HFF-Myc (cell line): ENCODE data around the gene KCNJ6.

Source experiments
- DNase-seq: peaks from one replicate; pipeline ENCODE4 v3.0.0-alpha.2; 2011; ENCODE audit warnings: low read depth; ENCODE audit errors: extremely low read depth
- H3K4me3 ChIP-seq: replicated peaks from 2 replicates; pipeline ENCODE4 v1.5.1; 2011; ENCODE audit warnings: low read depth, mild to moderate bottlenecking, control low read depth, low read length
- TF ChIP-seq, protein P1 (sequence below): IDR thresholded peaks from 2 replicates; pipeline ENCODE4 v1.5.1; 2012; ENCODE audit warnings: mild to moderate bottlenecking, low read depth, low read length, control low read depth; ENCODE audit errors: missing control alignments

Gene KCNJ6

DNA sequence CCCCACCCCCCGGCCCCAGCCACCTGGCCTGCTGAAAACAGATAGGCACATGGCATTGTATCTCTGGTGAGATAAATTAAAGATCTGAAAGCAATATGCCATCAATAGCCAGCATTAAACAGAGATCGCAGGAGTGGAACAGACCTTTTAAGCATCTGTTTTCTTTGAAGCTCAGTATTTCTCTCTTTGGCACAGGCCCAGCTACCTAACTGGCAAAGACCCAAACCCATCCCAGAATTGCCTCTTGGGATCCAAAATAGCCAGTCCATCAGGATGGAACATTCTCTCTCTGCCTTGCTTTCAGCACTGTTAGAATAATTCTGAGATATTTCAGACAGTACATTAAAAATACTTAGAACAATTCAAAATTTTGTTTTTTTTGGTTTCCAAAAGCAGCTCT is 46.0 kb downstream of the KCNJ6 start:
- TF ChIP-seq, protein P1, sequence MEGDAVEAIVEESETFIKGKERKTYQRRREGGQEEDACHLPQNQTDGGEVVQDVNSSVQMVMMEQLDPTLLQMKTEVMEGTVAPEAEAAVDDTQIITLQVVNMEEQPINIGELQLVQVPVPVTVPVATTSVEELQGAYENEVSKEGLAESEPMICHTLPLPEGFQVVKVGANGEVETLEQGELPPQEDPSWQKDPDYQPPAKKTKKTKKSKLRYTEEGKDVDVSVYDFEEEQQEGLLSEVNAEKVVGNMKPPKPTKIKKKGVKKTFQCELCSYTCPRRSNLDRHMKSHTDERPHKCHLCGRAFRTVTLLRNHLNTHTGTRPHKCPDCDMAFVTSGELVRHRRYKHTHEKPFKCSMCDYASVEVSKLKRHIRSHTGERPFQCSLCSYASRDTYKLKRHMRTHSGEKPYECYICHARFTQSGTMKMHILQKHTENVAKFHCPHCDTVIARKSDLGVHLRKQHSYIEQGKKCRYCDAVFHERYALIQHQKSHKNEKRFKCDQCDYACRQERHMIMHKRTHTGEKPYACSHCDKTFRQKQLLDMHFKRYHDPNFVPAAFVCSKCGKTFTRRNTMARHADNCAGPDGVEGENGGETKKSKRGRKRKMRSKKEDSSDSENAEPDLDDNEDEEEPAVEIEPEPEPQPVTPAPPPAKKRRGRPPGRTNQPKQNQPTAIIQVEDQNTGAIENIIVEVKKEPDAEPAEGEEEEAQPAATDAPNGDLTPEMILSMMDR = no peak
- no peak overlapping the region for H3K4me3 ChIP-seq
- no peak for DNase-seq

DNA sequence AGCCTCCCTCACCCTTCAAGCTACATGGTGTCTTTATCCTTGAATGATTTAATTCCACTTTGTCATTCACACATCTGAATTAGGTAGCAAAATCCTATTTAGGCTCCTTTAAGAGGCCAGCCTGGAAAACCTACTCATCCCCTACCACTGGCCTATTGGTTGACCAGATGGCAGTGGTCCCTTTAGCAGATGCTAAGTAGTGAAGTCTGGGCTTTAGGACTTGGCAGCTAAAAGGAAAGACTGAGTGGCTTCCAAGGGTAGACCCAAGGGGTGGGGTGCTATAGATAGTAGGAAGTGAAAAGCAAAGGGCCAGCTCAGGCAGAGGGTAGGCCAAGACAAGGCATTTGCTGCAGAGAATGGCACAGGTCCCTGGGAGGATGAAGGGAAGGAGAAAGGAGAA is 46.6 kb downstream of the KCNJ6 start:
- no peak for DNase-seq
- H3K4me3 ChIP-seq = no peak overlapping the region
- TF ChIP-seq, protein P1 = no peak

DNA sequence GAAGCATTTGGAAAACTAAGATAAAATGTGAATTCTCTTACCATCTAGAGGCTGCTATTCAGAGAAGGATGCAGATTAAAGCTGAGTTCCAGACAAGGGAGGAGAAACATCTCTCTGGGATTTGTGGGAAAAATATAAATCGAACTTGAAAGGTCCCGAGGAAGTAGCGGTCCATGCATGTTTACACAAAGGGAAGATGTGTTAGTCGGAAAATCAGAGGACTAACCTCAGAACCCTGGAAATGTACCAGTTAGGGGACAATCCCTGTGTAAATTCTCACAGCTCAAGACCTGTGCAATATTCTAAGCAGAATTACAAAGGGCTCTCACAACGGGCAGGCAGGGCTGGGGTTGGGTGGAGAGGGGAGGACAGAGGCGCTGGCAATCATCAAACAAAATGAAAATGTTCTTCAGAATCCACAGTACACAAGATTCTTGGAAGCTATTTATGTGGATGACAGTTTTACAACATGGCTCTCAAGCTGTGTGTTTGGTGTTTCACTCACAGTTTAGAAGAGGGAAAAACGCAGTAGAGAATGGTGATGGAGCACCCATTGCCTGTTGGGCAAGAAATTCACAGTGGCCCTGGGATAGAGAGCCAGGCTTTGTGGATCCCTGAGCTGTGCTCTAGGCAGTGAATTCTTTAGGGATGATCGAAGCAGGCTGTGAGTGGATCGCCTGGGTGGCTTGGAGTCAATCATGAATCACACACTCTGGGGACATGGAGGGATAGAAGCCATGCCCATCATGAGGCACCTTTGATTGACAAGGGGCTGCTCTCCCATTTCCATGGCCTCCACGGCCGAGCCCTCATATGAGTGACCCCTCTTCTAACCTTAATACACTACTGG is 47.6 kb downstream of the KCNJ6 start:
- no peak for DNase-seq
- TF ChIP-seq, protein P1 = no peak
- no peak overlapping the region for H3K4me3 ChIP-seq

DNA sequence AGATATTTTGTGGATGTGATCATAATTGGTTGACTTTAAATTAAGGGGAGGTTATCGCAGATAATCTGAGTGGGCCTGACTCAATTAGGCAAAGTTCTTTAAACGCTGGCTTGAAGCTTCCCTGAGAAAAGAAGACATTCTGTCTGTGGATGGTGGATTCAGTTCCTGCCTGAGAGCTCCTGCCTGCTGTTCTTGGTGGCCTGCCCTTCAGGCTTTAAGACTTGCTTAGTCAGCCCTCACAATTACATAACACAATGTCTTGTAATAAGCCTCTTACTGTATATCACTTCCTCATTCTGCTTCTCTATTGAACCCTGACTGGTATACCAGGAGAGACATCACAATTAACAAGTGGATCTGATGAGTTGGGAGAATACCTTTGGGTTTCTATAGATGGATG is 50.2 kb downstream of the KCNJ6 start:
- H3K4me3 ChIP-seq = no peak overlapping the region
- DNase-seq = no peak
- TF ChIP-seq, protein P1 = no peak

DNA sequence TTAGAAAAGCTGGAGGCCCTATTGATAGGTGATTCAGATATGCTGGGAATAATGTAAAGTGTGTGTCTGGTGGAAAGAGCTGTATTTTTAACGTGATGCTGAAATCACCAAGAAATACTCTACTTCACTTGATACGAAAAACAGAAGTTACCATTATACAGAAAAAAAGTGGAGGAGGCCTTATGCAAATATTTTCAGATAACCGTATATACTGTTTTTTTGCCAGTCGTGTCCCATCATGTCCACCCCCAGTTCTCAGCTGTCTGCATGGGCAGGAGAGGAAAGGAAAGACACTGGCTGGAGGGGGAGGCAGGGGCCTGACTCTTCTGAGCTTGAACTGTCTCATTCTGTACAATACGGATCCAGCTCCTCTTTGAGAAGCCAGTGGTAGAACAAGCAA is 51.1 kb downstream of the KCNJ6 start:
- no peak overlapping the region for H3K4me3 ChIP-seq
- TF ChIP-seq, protein P1 = no peak
- no peak for DNase-seq

DNA sequence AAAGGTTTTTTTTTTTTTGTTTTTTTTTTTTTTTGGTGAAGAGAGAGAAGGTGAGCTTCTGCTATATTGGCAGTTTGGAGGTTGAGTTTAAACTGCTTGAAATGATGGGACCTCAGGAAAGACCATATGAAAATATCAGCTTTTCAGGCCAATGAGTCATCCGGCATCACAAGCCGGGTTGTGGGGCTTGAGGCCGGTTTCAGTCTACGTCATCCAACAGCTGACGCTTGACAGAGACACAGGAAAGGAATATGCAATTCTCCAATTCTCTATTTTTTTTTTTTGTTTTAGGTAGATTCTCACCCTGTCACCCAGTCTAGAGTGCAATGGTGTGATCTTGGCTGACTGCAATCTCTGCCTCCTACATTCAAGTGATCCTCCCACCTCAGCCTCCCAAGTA is 52.4 kb downstream of the KCNJ6 start:
- TF ChIP-seq, protein P1 = no peak
- no peak overlapping the region for H3K4me3 ChIP-seq
- DNase-seq = no peak

DNA sequence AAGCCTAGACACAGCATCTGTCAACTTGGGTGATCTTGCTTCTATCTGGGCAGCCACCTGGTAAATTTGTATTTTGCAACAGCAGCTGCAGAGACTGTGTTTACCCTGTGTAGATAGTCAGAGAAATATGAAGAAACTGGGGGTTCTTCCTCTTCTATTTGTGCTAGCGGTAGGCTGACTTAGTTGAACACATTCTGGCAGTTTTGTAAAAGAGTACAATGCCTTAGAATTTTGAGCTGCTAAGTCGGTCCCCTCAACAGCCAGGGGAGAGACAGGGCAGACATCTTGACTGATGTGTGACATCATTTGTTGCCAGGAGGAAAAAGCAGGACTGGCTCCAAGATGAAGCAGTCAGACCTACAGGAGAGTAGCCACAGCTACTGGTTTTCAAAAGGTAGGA is 53.7 kb downstream of the KCNJ6 start:
- TF ChIP-seq, protein P1 = no peak
- DNase-seq = no peak
- no peak overlapping the region for H3K4me3 ChIP-seq
